Breast epithelium (tissue), 3 donors: Measurements from ENCODE around the gene DYNC1I1.

ENCODE experiments used
- CTCF ChIP-seq, 3 donors: fragments of 450-650 bp; IDR thresholded peaks; one replicate each; pipeline ENCODE4 v1.5.1; 2016 to 2017; ENCODE audit warnings: antibody characterized with exemption in 3 of 3, mild to moderate bottlenecking in 3 of 3, moderate library complexity in 3 of 3
- POLR2AphosphoS5 ChIP-seq, 3 donors: sonication (generic); formaldehyde crosslinking; IDR thresholded peaks; one replicate each; pipeline ENCODE4 v1.6.1; 2017; ENCODE audit warnings: antibody characterized with exemption in 3 of 3

- TF ChIP-seq POLR2AphosphoS5 (IDR thresholded peaks at IDR 0.05) (no peak), CTCF (IDR thresholded peaks at IDR 0.05) (no peak)
Measured at GRCh38 chr7:95893484-95893883, 121.1 kb downstream of the DYNC1I1 start.
